Fibroblast of lung (primary cell): Measurements from ENCODE around the gene PRDM16.

ENCODE experiments used
- CTCF ChIP-seq, 2 donors: IDR thresholded peaks in 1 of 2; conservative IDR thresholded peaks in 1 of 2; 1 replicate in 1 of 2; 2 replicates in 1 of 2; pipeline ENCODE4 v1.5.1; 2011 to 2012; ENCODE audit warnings: low read length in 2 of 2, control low read depth in 1 of 2, inconsistent platforms in 1 of 2, low read depth in 1 of 2, mild to moderate bottlenecking in 1 of 2
- EZH2 ChIP-seq: IDR thresholded peaks from 2 replicates; pipeline ENCODE4 v1.5.1; 2012; ENCODE audit warnings: low read length, control low read depth, mild to moderate bottlenecking; ENCODE audit errors: missing control alignments

GRCh38 chr1:3129133-3129490, 60.1 kb downstream of the PRDM16 start:
- TF ChIP-seq CTCF (conservative IDR thresholded peaks at IDR 0.05 in 1 of 2, IDR thresholded peaks at IDR 0.05 in 1 of 2; ENCODE audit: low read depth in 1 of 2, low read length in 2 of 2) = no peak
- no peak for TF ChIP-seq EZH2
